Right ventricle myocardium inferior (tissue), 1 donor: ENCODE data around the gene IYD. TPM values are rescaled to one million over a fixed set of nuclear protein-coding genes. Genes with fewer than 3 reads are reported as not detected.

ENCODE experiments used
- ATAC-seq: fragments of 200-7000 bp; cut with Tn5 transposase; one replicate; pipeline ENCODE4 v1.9.1; 2020; ENCODE audit warnings: mild to moderate bottlenecking, moderate library complexity
- DNase-seq: peaks from one replicate; pipeline ENCODE4 v3.0.0; 2021; ENCODE audit errors: missing footprints
- intact Hi-C: fragments of 100-400 bp; cut with DNase I; formaldehyde crosslinking; loops from one replicate; pipeline ENCODE4 v1.11.0; 2022
- long read RNA-seq: library from polyadenylated mRNA; unstranded; transcript quantifications from one replicate; pipeline ENCODE4 v2.0.0, GENCODE V29; 2021
- total RNA-seq: library from RNA; stranded (reverse); fragmentation: NEBNext Ultra II Directional; extraction: Animal tissue kit (Norgen Biotek cat#: 25700); gene quantifications from one replicate; pipeline ENCODE4 v1.2.1, GENCODE V29; 2021
- donor health status: DM: no; HTN: yes; CAD: no; lungs with severe emphysema.

IYD gene
- not detected for total RNA-seq
- long read RNA-seq: 0 reads

GRCh38 chr6:150368762-150369161 lies at the start of gene IYD:
Gene IYD (plus strand): TSS chr6:150369012. CDS start chr6:150369032, 20 bp downstream.
- intact Hi-C loops: no loop called here
- no peak for ATAC-seq
- no peak for DNase-seq

- no peak for ATAC-seq
- intact Hi-C loops: loop anchor here (2.0 kb wide), 1 partner anchor 177 kb away; the partner anchor contains the start of gene PPP1R14C
- no peak for DNase-seq
Observed at GRCh38 chr6:150319924-150320323, 48.9 kb upstream of the IYD start.

- peak; percentile 95 for ATAC-seq
- DNase-seq: peak; percentile 85
- intact Hi-C loops: loop anchor here (2.0 kb wide), 1 partner anchor 178 kb away; the partner anchor contains the start of gene PPP1R14C
Observed at GRCh38 chr6:150320442-150320841, 48.4 kb upstream of the IYD start.

GRCh38 chr6:150322466-150322871 lies 46.3 kb upstream of the IYD start:
- intact Hi-C loops: no loop called here
- no peak for ATAC-seq
- DNase-seq: no peak

- intact Hi-C loops: no loop called here
- DNase-seq: no peak
- ATAC-seq: no peak
Observed at GRCh38 chr6:150323205-150323604, 45.6 kb upstream of the IYD start.

GRCh38 chr6:150324044-150324443 lies 44.8 kb upstream of the IYD start:
- intact Hi-C loops: no loop called here
- DNase-seq: no peak

GRCh38 chr6:150325066-150325772 lies 43.6 kb upstream of the IYD start:
- intact Hi-C loops: loop anchor here (5.0 kb wide), 1 partner anchor 88 kb away; no protein-coding TSS in a partner anchor
- DNase-seq (no peak), ATAC-seq (no peak)

More at GRCh38 chr6:150324044-150324443, 44.8 kb upstream of the IYD start:
- no peak for ATAC-seq

- intact Hi-C loops: loop anchor here (5.0 kb wide), 1 partner anchor 90 kb away; no protein-coding TSS in a partner anchor
- DNase-seq: no peak
- ATAC-seq: peak; percentile 77
Observed at GRCh38 chr6:150327117-150327774, 41.6 kb upstream of the IYD start.

- DNase-seq: no peak
- no peak for ATAC-seq
- intact Hi-C loops: loop anchor here (5.0 kb wide), 1 partner anchor 92 kb away; no protein-coding TSS in a partner anchor
Observed at GRCh38 chr6:150328744-150329405, 39.9 kb upstream of the IYD start.

- DNase-seq (no peak), ATAC-seq (no peak)
- intact Hi-C loops: no loop called here
Observed at GRCh38 chr6:150331344-150331743, 37.5 kb upstream of the IYD start.

- ATAC-seq (no peak), DNase-seq (no peak)
- intact Hi-C loops: no loop called here
Observed at GRCh38 chr6:150332939-150333584, 35.8 kb upstream of the IYD start.

GRCh38 chr6:150333585-150333941 lies 35.2 kb upstream of the IYD start:
- no peak for ATAC-seq

GRCh38 chr6:150334790-150335783 lies 33.7 kb upstream of the IYD start:
- no peak for DNase-seq
- ATAC-seq: no peak
- intact Hi-C loops: loop anchor here (1.0 kb wide), 1 partner anchor 255 kb away; no protein-coding TSS in a partner anchor

More at GRCh38 chr6:150333585-150333941, 35.2 kb upstream of the IYD start:
- intact Hi-C loops: no loop called here
- no peak for DNase-seq

GRCh38 chr6:150336299-150336698 lies 32.5 kb upstream of the IYD start:
- no peak for ATAC-seq
- intact Hi-C loops: no loop called here
- DNase-seq: no peak

GRCh38 chr6:150336708-150337107 lies 32.1 kb upstream of the IYD start:
- no peak for ATAC-seq

GRCh38 chr6:150342126-150342525 lies 26.7 kb upstream of the IYD start:
- DNase-seq (no peak), ATAC-seq (no peak)
- intact Hi-C loops: no loop called here

More at GRCh38 chr6:150336708-150337107, 32.1 kb upstream of the IYD start:
- intact Hi-C loops: no loop called here
- DNase-seq: no peak

- DNase-seq (no peak), ATAC-seq (no peak)
- intact Hi-C loops: no loop called here
Observed at GRCh38 chr6:150343434-150343833, 25.4 kb upstream of the IYD start.

GRCh38 chr6:150345781-150346180 lies 23.0 kb upstream of the IYD start:
- intact Hi-C loops: no loop called here
- no peak for ATAC-seq
- no peak for DNase-seq
